Inferior parietal cortex (tissue), 1 donor: ENCODE results near the gene ELOVL3.
"Not testable (repeated sequence)": the region's sequence is repeated elsewhere in the genome, so short reads cannot be mapped to it uniquely, and the experiment has no call there.

Experiments used
- DNase-seq: peaks from one replicate; pipeline ENCODE4 v3.0.0-alpha.2; 2016; ENCODE audit errors: extremely low spot score

The ELOVL3 gene

DNA sequence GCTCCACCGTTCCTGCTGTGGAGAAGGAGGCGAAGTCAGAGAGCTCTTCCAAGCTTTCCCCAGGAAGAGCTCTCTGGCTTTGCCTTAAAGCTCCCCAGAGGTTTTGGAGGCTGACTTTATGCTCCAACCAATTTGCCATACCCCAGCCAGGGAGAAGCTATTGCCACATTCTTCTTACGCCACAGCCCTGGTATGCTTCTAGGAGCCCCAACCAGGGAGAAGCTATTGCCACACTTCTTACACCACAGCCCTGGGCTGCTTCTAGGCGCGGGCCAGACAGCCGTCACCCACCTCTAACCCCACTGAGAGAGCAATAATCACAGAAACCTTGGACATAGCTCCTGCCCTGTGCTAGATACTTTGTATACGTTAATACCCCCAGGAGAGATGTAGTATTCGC, 951 bp downstream of the ELOVL3 start:
- DNase-seq = no peak

GRCh38 chr10:102229810-102230263, 3.7 kb downstream of the ELOVL3 start:
- DNase-seq = peak; percentile 72

- no peak for DNase-seq
Observed at GRCh38 chr10:102230264-102230860, 4.3 kb downstream of the ELOVL3 start.

- no peak for DNase-seq
Observed at GRCh38 chr10:102230861-102231356, 4.8 kb downstream of the ELOVL3 start.

DNA sequence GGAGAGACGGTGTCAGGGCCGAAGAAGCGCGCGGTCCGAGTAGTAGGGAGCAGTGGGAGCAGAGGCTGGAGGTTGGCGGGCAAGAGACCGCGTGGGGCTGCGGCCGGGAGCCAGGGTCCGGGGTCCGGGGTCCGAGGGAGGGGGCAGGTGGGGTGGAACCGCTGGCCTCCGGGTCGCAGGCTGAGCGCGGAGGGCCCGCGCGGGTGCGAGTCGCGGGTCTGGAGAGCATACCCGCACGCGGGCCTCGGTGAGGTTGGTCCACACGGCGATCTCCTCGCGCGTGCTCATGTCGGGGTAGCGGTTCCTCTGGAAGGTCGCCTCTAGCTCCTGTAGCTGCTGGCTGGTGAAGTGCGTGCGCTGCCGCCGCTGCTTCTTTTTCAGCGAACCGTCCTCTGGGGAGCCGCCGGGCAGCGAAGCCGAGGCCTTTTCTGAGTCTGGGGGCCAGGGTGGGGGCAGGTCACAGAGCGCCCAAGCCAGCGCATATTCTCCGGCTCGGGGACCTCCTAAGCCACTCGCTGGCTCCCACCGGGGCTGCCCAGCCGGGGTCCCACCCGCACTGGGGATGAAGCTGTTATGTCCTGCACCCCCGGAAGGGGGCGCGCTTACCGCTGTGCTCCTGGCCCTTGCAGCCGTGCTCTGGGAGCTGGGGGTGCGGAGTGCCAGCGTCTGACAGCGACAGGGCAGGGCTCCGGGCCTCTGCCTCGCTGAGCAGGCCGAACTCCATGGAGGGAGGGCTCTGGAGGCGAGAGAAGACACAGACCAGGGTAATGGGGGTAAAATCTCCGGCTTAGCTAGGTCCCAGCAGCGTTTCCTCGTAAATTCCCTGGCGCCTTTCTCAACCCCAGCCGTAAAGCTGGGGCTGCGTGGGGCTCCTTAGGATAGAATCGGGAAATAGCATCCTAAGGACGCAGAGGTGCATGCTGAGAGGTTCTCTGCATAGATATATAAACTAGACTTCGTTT, 5.5 kb downstream of the ELOVL3 start:
- DNase-seq = no peak

DNA sequence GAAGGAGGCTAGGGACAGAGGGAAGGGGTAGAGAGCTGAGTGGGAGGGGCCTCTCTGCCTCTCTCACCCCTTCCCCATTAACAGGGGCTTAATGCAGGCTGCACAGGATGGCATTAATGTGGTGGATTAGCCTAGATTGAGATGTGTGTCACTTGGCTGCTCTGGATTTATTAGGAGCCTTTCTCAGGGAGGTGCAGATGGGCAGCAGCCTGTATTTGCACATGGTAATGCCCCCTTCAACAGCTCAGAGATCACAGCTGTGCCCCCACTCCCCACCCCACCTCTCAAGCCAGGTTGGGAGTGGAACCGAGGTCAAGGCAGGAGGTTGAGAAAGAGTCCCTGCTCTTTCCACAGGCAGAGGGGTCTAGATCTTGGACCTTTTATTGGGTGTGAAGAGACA, 7.9 kb downstream of the ELOVL3 start:
- DNase-seq = no peak

- no peak for DNase-seq
Observed at GRCh38 chr10:102234888-102235597, 8.9 kb downstream of the ELOVL3 start.

GRCh38 chr10:102235598-102235920, 9.5 kb downstream of the ELOVL3 start:
- DNase-seq = no peak

DNA sequence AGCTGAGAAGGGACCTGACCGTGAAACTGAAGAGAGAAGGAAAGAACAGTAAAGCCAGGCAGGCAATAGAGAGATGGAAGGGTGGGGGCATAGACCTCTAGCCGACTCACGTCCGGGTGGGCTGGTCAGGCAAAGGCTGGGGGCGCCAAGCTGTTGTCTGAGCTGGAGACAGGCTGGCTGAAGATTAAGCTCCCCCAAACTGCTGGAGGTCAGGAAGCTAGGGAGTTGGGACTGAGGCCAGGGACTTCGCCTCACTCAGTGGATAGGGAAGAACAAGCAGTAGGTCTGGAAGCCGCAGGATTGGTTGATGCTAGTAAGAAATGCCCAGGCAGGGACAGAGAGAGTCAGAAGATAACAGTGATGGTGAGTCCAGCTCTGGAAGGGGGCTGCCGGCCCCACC, 9.9 kb downstream of the ELOVL3 start:
- no peak for DNase-seq

DNA sequence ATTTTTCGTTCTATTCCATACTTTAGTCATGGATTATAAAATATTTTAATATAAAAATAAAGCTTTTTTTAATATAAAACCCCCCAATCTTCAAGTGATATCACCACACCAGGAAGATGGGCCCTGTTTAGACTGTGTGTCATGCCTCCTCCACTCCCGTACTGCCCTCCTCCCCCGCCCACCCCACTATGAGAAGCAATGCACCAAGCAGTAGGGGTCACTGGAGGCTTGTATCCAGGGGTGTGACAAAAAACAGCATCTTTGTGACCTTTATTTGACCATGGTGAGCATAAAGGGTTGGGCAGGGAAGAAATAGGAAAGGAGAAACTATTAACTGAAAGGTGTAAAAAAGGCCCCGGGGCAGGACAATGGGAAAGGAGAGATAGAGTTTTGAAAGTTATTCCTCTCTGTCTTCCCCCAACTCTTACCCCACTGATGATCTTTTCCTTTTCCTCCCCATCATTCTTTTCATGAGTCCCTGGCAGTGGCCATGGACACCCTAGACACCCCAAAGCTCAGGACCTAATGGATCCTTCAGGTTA, 11.7 kb downstream of the ELOVL3 start:
- no peak for DNase-seq

- DNase-seq = no peak
Observed at GRCh38 chr10:102240467-102241031, 14.4 kb downstream of the ELOVL3 start.

DNA sequence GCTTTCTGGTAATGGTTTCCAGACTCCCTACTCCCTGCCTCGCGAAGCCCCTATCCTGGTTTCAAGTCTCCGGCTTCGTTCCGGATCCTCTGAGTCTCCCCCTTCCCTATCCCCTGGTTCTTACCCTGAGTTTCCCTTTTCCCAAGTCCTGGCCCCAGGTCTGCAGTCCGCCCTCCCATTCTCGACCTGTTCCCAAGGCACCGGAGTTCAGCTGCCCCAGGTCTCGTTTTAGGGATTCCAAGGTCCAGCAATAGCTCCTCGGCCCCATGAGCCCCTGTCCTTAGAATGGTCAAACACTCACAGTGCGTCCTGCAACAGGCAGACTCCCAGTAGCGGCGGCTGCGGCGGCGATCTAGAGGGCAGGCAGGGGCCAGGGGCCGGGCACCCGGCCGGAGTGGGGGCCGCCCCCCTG, 14.9 kb downstream of the ELOVL3 start:
- no peak for DNase-seq

- peak; percentile 44 for DNase-seq
Observed at GRCh38 chr10:102241444-102242117, 15.5 kb downstream of the ELOVL3 start, which contains the start of gene PITX3. TSS of gene PITX3 (minus strand) at chr10:102241512. CDS start at chr10:102232080, 9,432 bp downstream.

DNA sequence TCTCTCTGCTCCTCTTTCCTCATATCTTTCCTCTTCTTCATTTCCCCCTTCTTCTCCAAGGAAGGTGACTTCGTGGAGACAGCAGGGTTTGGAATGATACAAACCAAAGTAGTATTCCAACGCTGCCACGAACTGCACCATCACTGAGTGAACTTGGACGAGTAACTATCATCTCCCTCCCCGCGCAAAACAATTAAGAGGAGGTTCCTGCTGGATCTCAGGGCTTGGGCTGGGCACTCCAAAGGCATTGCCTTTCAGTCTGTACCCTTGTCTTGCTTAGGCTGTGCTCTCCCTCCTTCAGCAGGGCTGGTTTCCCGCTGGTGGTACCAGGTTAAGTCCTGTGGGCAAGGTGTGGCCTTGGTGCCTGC, 16.0 kb downstream of the ELOVL3 start:
- DNase-seq = no peak

GRCh38 chr10:102243309-102243708, 17.2 kb downstream of the ELOVL3 start:
- no peak for DNase-seq

- peak; percentile 100 for DNase-seq
Observed at GRCh38 chr10:102245082-102245931, 19.2 kb downstream of the ELOVL3 start, which contains the start of gene GBF1. TSS of gene GBF1 (plus strand) at chr10:102245532. CDS start at chr10:102258939, 13,407 bp downstream.

DNA sequence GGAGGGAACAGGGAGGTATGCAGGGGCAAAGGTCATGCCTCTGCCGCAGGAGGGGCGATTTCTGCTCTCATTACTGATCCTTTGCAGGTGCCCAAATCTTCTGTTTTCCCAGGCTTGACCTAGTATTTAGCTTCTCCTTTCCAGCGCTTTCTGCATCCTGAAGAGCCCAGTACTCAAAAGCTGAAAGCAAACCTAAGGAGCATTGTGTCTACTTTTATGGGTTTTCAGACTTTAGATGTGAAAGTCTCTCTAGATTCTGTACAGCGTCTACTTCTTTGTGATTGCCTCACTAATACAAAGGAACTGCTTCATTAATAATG, 19.8 kb downstream of the ELOVL3 start:
- DNase-seq = no peak

- no peak for DNase-seq
Observed at GRCh38 chr10:102246261-102246660, 20.2 kb downstream of the ELOVL3 start.

DNA sequence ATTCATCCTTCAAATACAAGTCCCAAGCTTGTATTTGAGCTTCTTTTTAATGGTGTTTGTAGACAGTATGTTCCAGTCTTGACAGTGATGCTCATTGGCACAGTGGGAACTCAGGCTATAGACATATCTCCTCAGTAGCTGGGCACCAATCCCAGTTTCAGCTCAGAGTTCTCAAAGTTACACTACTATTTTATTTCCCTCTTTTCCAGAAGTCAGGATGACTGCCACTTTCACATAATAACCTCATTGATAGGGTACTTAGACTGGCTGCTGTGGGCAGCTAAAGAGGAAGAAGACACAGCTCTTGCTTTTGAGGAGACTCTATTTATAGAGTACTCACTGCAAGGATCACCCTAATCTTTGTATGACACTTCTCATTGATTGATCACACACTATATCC, 21.6 kb downstream of the ELOVL3 start:
- no peak for DNase-seq

DNA sequence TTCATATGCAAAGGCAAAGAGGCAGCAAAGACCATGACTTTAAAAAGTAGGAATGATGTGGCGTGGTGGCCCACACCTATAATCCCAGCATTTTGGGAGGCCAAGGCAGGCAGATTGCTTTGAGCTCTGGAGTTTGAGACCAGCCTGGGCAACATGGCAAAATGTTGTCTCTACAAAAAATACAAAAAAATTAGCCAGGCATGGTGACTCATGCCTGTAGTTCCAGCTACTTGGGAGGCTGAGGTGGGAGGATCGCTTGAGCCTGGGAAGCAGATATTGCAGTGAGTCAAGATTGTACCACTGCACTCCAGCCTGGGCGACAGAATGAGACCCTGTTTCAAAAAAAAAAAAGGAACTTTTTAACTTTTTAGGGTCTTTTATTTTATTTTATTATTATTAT, 26.4 kb downstream of the ELOVL3 start:
- not testable (repeated sequence) for DNase-seq
